ENCODE measurements around the gene MEF2C. TPM values are rescaled to one million over a fixed set of nuclear protein-coding genes. Genes with fewer than 3 reads are reported as not detected.

The MEF2C gene
- total RNA-seq, 4 donors from 2014 or later = 45.6 to 92.0 (median 54.4) TPM

DNA sequence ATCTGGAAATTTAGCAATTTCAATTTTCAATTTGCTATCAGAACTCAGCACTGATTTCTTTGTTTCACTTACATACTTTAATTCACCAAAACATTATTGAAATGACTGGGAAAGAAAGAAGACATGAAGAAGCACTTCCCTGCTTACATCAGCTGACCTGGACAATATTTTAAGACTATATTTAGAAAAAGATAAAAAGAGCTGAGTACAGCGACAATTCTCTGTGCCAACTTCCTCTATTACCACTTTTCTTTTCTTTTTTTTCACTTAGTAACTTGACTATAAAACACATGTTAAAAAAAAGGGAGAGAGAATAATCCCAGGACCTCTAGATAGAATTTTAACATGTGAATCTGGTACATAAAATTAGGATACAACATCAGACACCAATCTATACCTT is 35.6 kb downstream of the MEF2C start:
- TF ChIP-seq, protein P1, sequence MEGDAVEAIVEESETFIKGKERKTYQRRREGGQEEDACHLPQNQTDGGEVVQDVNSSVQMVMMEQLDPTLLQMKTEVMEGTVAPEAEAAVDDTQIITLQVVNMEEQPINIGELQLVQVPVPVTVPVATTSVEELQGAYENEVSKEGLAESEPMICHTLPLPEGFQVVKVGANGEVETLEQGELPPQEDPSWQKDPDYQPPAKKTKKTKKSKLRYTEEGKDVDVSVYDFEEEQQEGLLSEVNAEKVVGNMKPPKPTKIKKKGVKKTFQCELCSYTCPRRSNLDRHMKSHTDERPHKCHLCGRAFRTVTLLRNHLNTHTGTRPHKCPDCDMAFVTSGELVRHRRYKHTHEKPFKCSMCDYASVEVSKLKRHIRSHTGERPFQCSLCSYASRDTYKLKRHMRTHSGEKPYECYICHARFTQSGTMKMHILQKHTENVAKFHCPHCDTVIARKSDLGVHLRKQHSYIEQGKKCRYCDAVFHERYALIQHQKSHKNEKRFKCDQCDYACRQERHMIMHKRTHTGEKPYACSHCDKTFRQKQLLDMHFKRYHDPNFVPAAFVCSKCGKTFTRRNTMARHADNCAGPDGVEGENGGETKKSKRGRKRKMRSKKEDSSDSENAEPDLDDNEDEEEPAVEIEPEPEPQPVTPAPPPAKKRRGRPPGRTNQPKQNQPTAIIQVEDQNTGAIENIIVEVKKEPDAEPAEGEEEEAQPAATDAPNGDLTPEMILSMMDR (IDR thresholded peaks at IDR 0.05; ENCODE audit: low read depth) = no peak

DNA sequence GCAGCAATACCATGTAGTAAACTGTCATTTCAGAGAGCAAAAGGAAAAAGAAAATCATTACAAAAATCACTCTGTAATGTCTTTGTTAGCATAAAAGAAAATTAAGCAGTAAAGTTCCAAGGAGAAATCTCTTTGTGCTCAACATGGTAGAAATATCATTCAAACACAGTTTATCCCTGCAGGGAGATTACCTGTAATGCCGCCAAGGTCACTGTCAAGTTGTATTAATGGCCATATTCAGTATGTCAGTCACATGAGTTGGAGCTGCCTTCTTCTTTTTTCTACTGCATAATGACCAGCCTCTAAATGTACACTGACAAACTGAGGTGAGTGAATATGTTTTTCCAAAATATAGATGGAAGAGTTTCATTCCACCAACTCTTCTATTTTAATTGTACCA is 36.5 kb downstream of the MEF2C start:
- TF ChIP-seq, protein P1 (IDR thresholded peaks at IDR 0.05; ENCODE audit: low read depth) = no peak

DNA sequence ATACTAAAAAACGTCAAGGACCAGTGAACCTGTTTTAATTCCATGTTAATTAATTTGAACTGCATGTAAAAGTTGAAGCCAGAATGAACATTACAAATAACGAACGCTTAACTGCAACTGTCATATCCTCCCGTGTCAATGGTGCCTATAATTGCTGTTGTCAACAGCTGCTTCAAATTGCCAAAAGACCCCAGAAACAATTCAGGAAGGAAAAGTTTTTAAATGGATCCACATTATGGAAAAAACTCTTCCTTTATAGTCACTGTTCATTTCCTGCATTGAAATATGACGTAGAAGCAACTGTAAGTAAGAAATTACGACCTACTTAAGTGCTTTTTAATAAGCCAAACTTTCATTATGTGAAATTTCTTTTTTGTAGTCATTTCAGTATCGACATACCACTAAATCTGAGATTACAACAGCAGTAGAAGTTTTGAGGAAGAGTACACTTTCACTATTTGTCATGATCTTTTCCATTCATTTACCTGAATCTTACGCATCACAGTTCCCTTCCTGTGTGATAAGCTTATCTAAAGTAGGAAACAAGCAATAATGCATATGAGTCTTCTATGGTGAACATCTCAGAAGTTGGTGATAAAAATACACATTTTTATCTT is 37.8 kb downstream of the MEF2C start:
- TF ChIP-seq, protein P1 (IDR thresholded peaks at IDR 0.05; ENCODE audit: low read depth) = no peak

DNA sequence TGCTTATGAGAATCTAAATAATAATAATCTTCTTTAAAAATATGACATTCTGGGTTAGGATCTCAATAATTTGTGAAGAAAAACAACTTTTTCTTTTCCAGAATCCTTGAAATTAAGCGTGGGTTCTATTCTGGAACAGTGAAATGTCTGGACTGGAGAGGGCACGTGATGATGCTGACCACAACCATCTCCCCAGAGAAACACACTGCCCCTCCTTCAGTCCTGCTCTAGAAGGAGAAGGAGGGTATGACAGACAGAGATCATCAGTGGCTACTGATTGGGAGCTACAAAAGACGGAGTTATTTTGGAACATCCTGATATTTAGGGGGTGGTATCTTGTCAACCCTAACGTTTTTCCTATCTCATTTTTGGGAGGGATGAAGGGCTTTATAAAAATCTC is 40.2 kb downstream of the MEF2C start:
- TF ChIP-seq, protein P1 (IDR thresholded peaks at IDR 0.05; ENCODE audit: low read depth) = no peak

DNA sequence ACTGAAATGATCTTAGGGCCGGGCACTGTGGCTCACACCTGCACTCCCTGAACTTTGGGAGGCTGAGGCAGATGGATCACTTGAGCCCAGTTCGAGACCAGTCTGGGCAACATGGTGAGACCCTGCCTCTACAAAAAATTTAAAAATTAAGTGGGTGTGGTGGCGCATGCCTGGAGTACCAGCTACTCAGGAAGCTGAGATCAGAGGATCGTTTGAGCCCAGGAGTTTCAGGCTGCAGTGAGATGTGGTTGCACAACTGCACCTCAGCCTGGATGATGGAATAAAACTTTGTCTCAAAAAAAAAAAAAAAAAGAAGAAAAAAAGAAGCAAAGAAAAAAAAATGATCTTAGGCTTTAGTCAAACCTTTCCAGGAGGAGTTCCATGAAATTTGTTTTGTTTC is 41.8 kb downstream of the MEF2C start:
- TF ChIP-seq, protein P1 (IDR thresholded peaks at IDR 0.05; ENCODE audit: low read depth) = no peak

DNA sequence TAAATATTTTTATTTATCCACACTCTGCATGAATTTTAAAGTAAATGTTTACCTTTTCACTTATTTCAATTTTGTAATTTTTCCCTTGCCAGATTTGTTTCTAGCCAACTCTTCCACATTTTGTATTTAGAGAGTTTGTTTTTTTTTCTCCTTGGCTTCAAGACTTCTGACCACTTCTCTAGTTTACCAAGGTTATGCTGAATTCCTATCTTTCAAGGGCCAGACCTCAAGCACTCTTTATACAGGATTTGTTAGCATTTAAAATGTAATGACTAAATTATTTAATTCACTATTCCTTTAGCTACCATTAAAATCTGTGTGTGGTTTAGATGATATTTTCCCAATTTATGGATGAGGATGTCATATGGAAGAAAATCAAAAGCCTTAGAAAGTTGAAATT is 42.5 kb downstream of the MEF2C start:
- TF ChIP-seq, protein P1 (IDR thresholded peaks at IDR 0.05; ENCODE audit: low read depth) = no peak

DNA sequence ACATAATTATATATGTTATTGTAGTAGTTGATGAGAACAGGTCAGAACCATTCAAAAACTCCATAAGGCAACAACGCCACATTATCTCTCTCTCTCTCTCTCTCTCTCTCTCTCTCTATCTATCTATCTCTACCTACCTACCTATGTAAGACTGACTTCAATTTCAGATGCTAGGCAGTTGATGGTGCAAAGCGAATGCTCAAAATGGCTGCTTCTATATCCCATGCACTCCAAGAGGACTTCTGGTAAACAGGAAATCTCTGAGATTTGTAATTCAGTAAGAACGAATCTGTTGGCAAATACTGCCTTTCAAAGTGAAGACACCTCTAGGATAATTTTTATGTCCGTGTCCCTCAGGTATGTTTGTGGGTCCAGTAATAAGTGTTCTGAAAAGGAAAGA is 43.7 kb downstream of the MEF2C start:
- TF ChIP-seq, protein P1 (IDR thresholded peaks at IDR 0.05; ENCODE audit: low read depth) = no peak

Measured in subcutaneous adipose tissue (tissue), 4 donors.